ENCODE data around the gene CD300H.

DNA sequence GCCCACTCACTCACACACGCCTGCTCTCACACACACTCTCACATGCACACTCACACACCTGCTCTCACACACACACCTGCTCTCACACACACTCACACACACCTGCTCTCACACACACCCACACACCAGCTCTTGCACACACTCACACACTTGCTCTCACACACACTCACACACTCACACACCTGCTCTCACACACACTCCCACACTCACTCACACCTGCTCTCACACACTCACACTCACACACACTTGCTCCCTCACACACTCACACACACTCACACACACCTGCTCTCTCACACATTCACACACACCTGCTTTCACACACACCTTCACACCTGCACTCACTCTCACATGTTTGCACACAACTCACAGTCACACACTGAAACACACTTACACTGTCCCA is 4.0 kb downstream of the CD300H start:
- no peak for TF ChIP-seq CTCF (tag by site-specific recombination; IDR thresholded peaks at IDR 0.05)
- TF ChIP-seq ZNF121 (tag by site-specific recombination; IDR thresholded peaks at IDR 0.05) = no peak
- TF ChIP-seq, protein P1, sequence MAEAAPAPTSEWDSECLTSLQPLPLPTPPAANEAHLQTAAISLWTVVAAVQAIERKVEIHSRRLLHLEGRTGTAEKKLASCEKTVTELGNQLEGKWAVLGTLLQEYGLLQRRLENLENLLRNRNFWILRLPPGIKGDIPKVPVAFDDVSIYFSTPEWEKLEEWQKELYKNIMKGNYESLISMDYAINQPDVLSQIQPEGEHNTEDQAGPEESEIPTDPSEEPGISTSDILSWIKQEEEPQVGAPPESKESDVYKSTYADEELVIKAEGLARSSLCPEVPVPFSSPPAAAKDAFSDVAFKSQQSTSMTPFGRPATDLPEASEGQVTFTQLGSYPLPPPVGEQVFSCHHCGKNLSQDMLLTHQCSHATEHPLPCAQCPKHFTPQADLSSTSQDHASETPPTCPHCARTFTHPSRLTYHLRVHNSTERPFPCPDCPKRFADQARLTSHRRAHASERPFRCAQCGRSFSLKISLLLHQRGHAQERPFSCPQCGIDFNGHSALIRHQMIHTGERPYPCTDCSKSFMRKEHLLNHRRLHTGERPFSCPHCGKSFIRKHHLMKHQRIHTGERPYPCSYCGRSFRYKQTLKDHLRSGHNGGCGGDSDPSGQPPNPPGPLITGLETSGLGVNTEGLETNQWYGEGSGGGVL (tag by site-specific recombination; IDR thresholded peaks at IDR 0.05) = no peak
- no peak for TF ChIP-seq ZNF549 (tag by site-specific recombination; IDR thresholded peaks at IDR 0.05)
- no peak for TF ChIP-seq ZBTB49 (tag by site-specific recombination; IDR thresholded peaks at IDR 0.05; ENCODE audit: low read depth)
- TF ChIP-seq YY1 (tag by site-specific recombination; IDR thresholded peaks at IDR 0.05) = no peak
- no peak for TF ChIP-seq KLF16 (tag by site-specific recombination; IDR thresholded peaks at IDR 0.05)
- no peak for TF ChIP-seq ZNF501 (tag by site-specific recombination; IDR thresholded peaks at IDR 0.05)
